Measurements from ENCODE around the gene NT5C3B.

DNA sequence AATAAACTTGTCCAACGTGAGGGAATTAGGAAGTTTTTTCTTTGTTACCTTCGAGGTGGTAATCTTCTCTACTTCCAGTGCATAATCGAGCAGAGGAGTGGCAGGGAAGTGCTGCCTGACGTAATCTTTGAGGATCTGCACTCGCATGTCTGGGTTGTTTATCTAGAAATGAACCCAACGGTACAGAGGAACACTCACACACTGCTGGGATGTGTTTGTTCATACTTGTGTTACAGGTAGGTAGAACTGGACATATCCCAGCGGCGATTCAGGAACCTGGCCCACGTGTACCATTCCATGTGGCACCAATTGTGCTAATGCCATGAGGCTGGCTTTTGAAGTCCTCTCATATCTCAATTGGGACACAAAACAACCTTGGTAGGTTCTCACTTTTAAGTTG lies 33.4 kb upstream of the NT5C3B start:
- TF ChIP-seq, protein P1, sequence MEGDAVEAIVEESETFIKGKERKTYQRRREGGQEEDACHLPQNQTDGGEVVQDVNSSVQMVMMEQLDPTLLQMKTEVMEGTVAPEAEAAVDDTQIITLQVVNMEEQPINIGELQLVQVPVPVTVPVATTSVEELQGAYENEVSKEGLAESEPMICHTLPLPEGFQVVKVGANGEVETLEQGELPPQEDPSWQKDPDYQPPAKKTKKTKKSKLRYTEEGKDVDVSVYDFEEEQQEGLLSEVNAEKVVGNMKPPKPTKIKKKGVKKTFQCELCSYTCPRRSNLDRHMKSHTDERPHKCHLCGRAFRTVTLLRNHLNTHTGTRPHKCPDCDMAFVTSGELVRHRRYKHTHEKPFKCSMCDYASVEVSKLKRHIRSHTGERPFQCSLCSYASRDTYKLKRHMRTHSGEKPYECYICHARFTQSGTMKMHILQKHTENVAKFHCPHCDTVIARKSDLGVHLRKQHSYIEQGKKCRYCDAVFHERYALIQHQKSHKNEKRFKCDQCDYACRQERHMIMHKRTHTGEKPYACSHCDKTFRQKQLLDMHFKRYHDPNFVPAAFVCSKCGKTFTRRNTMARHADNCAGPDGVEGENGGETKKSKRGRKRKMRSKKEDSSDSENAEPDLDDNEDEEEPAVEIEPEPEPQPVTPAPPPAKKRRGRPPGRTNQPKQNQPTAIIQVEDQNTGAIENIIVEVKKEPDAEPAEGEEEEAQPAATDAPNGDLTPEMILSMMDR (IDR thresholded peaks at IDR 0.05) = no peak
- TF ChIP-seq SMC3 (IDR thresholded peaks at IDR 0.05; ENCODE audit: low read depth, low read length) (no peak), EZH2phosphoT487 (IDR thresholded peaks at IDR 0.05; ENCODE audit: borderline replicate concordance, low read depth) (no peak), POLR2AphosphoS5 (IDR thresholded peaks at IDR 0.05; ENCODE audit: low read depth, low read length) (no peak), GATA2 (CRISPR knock-in tag; IDR thresholded peaks at IDR 0.05) (no peak), CHD2 (IDR thresholded peaks at IDR 0.05; ENCODE audit: low read length, partially characterized antibody) (no peak), JUND (IDR thresholded peaks at IDR 0.05) (no peak), EP300 (IDR thresholded peaks at IDR 0.05; ENCODE audit: borderline replicate concordance in 1 of 2, low read depth in 1 of 2, low read length in 1 of 2) (no peak)
- TF ChIP-seq, protein P2, sequence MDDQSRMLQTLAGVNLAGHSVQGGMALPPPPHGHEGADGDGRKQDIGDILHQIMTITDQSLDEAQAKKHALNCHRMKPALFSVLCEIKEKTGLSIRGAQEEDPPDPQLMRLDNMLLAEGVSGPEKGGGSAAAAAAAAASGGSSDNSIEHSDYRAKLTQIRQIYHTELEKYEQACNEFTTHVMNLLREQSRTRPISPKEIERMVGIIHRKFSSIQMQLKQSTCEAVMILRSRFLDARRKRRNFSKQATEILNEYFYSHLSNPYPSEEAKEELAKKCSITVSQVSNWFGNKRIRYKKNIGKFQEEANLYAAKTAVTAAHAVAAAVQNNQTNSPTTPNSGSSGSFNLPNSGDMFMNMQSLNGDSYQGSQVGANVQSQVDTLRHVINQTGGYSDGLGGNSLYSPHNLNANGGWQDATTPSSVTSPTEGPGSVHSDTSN (IDR thresholded peaks at IDR 0.05) = no peak
- TF ChIP-seq, protein P3, sequence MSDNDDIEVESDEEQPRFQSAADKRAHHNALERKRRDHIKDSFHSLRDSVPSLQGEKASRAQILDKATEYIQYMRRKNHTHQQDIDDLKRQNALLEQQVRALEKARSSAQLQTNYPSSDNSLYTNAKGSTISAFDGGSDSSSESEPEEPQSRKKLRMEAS (IDR thresholded peaks at IDR 0.05; ENCODE audit: low read depth) = no peak
- TF ChIP-seq, protein P4, sequence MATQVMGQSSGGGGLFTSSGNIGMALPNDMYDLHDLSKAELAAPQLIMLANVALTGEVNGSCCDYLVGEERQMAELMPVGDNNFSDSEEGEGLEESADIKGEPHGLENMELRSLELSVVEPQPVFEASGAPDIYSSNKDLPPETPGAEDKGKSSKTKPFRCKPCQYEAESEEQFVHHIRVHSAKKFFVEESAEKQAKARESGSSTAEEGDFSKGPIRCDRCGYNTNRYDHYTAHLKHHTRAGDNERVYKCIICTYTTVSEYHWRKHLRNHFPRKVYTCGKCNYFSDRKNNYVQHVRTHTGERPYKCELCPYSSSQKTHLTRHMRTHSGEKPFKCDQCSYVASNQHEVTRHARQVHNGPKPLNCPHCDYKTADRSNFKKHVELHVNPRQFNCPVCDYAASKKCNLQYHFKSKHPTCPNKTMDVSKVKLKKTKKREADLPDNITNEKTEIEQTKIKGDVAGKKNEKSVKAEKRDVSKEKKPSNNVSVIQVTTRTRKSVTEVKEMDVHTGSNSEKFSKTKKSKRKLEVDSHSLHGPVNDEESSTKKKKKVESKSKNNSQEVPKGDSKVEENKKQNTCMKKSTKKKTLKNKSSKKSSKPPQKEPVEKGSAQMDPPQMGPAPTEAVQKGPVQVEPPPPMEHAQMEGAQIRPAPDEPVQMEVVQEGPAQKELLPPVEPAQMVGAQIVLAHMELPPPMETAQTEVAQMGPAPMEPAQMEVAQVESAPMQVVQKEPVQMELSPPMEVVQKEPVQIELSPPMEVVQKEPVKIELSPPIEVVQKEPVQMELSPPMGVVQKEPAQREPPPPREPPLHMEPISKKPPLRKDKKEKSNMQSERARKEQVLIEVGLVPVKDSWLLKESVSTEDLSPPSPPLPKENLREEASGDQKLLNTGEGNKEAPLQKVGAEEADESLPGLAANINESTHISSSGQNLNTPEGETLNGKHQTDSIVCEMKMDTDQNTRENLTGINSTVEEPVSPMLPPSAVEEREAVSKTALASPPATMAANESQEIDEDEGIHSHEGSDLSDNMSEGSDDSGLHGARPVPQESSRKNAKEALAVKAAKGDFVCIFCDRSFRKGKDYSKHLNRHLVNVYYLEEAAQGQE (IDR thresholded peaks at IDR 0.05; ENCODE audit: low read depth, low read length) = no peak

Data from SK-N-SH (cell line).